Measurements from ENCODE around the gene RIPOR3. TPM values are rescaled to one million over a fixed set of nuclear protein-coding genes. Genes with fewer than 3 reads are reported as not detected.

RIPOR3 gene
- total RNA-seq, 2 donors from 2014 or later, result 0.46 to 1.4 TPM

DNA sequence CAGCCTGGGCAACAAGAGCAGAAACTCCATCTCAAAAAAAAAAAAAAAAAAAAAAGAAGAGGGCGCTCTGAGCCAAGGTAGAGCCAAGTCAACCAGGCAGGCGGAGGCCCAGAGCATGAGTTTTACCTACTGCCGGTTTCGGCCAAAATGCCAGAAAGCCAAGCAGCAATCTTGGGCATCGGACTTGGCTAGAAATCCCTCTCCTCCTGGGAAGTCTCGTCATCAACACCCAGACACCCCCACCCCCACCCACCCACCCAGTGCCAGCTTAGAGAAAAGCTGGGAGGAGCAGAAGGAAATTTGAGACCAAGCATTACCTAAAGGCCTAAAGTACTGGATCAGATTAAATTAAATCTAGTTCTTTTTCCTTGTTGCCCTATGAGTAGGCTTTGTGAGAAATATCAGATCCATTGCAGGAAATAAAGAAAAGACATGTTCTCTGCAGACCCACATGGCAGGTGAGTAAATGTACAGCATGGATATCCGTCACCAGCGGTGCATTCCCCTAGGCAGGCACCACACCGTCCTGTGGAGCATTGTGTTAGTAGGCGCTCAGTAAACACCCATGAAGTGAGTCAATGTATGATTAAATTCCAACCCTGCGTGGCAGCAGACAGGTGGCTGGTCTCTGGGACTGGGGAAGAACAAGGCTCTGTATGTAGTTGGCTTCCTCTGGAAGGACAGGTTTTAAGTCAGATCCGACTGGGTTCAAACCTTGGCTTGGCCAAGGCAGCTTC lies 21.0 kb downstream of the RIPOR3 start:
- no peaks in the 10 kb centered on the region for H3K4me1 ChIP-seq (ENCODE audit: control insufficient read depth, insufficient read depth, low read length)
- Mint-ChIP-seq H3K27ac (no peak overlapping the region), H3K27me3 (ENCODE audit: insufficient read depth) (no peaks in the 10 kb centered on the region), H3K36me3 (ENCODE audit: low read depth) (no peaks in the 10 kb centered on the region), H3K9me3 (no peaks in the 10 kb centered on the region), H3K4me1 (peaks cover 11% of the 10 kb centered on the region), H3K4me3 (no peak overlapping the region)
- no peaks in the 10 kb centered on the region for H3K9me3 ChIP-seq (ENCODE audit: control insufficient read depth, low read length)
- H3K9ac ChIP-seq (ENCODE audit: extremely low read depth, low read length, poor library complexity, severe bottlenecking), result no peak overlapping the region
- H3K4me3 ChIP-seq (ENCODE audit: low read length), result no peak overlapping the region
- H3K27me3 ChIP-seq (ENCODE audit: control insufficient read depth, insufficient read depth, low read length, poor library complexity, severe bottlenecking), result no peaks in the 10 kb centered on the region
- TF ChIP-seq, protein P1, sequence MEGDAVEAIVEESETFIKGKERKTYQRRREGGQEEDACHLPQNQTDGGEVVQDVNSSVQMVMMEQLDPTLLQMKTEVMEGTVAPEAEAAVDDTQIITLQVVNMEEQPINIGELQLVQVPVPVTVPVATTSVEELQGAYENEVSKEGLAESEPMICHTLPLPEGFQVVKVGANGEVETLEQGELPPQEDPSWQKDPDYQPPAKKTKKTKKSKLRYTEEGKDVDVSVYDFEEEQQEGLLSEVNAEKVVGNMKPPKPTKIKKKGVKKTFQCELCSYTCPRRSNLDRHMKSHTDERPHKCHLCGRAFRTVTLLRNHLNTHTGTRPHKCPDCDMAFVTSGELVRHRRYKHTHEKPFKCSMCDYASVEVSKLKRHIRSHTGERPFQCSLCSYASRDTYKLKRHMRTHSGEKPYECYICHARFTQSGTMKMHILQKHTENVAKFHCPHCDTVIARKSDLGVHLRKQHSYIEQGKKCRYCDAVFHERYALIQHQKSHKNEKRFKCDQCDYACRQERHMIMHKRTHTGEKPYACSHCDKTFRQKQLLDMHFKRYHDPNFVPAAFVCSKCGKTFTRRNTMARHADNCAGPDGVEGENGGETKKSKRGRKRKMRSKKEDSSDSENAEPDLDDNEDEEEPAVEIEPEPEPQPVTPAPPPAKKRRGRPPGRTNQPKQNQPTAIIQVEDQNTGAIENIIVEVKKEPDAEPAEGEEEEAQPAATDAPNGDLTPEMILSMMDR (conservative IDR thresholded peaks at IDR 0.05), result no peak
- no peak for DNase-seq
- 85 to 92% methylated on average over 5 to 10 of the region's 12 CpGs for WGBS, 2 experiments (ENCODE audit: insufficient coverage in 1 of 2, insufficient read length in 1 of 2)
- no peak overlapping the region for H3K27ac ChIP-seq (ENCODE audit: low read depth, low read length)
- no peaks in the 10 kb centered on the region for H3K36me3 ChIP-seq (ENCODE audit: control insufficient read depth, insufficient read depth, low read length)

- Histone ChIP-seq H3K4me3 (ENCODE audit: low read length) (no peak overlapping the region), H3K9me3 (ENCODE audit: control insufficient read depth, low read length) (no peaks in the 10 kb centered on the region), H3K27me3 (ENCODE audit: control insufficient read depth, insufficient read depth, low read length, poor library complexity, severe bottlenecking) (no peaks in the 10 kb centered on the region), H3K27ac (ENCODE audit: low read depth, low read length) (no peak overlapping the region), H3K9ac (ENCODE audit: extremely low read depth, low read length, poor library complexity, severe bottlenecking) (no peak overlapping the region), H3K36me3 (ENCODE audit: control insufficient read depth, insufficient read depth, low read length) (no peaks in the 10 kb centered on the region), H3K4me1 (ENCODE audit: control insufficient read depth, insufficient read depth, low read length) (no peaks in the 10 kb centered on the region)
- no peak for DNase-seq
- Mint-ChIP-seq H3K27me3 (ENCODE audit: insufficient read depth) (no peaks in the 10 kb centered on the region), H3K27ac (no peak overlapping the region), H3K4me3 (no peak overlapping the region), H3K9me3 (no peaks in the 10 kb centered on the region), H3K36me3 (ENCODE audit: low read depth) (no peaks in the 10 kb centered on the region), H3K4me1 (peaks cover 9% of the 10 kb centered on the region)
- 94 to 100% methylated on average over 4 of the region's 4 CpGs for WGBS, 2 experiments (ENCODE audit: insufficient coverage in 1 of 2, insufficient read length in 1 of 2)
- TF ChIP-seq, protein P1 (conservative IDR thresholded peaks at IDR 0.05), result no peak
Observed at GRCh38 chr20:50668798-50669197, 22.5 kb downstream of the RIPOR3 start.

DNA sequence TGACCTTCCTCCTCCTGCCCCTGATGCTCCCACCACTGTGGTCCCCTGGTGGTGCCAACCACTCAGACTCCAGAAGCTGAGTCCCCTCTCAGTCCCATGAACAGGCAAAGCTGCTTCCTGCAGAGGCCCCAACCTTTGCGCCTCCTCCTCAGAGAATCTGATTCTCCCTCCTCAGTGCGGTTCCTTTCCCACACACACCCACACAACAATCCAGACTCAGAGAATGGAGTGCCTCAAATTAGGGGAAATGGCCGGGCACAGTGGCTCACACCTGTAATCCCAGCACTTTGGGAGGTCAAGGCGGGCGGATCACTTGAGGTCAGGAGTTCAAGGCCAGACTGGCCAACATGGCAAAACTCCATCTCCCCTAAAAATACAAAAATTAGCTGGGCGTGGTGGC lies 23.0 kb downstream of the RIPOR3 start:
- H3K27ac Mint-ChIP-seq, result no peak overlapping the region
- DNase-seq, result no peak
- Histone ChIP-seq H3K9ac (ENCODE audit: extremely low read depth, low read length, poor library complexity, severe bottlenecking) (no peak overlapping the region), H3K4me1 (ENCODE audit: control insufficient read depth, insufficient read depth, low read length) (no peaks in the 10 kb centered on the region), H3K27ac (ENCODE audit: low read depth, low read length) (no peak overlapping the region), H3K4me3 (ENCODE audit: low read length) (no peak overlapping the region), H3K9me3 (ENCODE audit: control insufficient read depth, low read length) (no peaks in the 10 kb centered on the region), H3K27me3 (ENCODE audit: control insufficient read depth, insufficient read depth, low read length, poor library complexity, severe bottlenecking) (no peaks in the 10 kb centered on the region), H3K36me3 (ENCODE audit: control insufficient read depth, insufficient read depth, low read length) (no peaks in the 10 kb centered on the region)
- TF ChIP-seq, protein P1 (conservative IDR thresholded peaks at IDR 0.05), result no peak
- no peaks in the 10 kb centered on the region for H3K36me3 Mint-ChIP-seq (ENCODE audit: low read depth)
- WGBS, 2 experiments (ENCODE audit: insufficient coverage in 1 of 2, insufficient read length in 1 of 2), result 93 to 100% methylated on average over 2 to 6 of the region's 6 CpGs
- no peaks in the 10 kb centered on the region for H3K27me3 Mint-ChIP-seq (ENCODE audit: insufficient read depth)
- peaks cover 9% of the 10 kb centered on the region for H3K4me1 Mint-ChIP-seq
- no peaks in the 10 kb centered on the region for H3K9me3 Mint-ChIP-seq
- H3K4me3 Mint-ChIP-seq, result no peak overlapping the region
